ENCODE results near the gene GALNTL6.

GALNTL6 gene

GRCh38 chr4:171920901-171921300 lies 107.7 kb downstream of the GALNTL6 start:
- CTCF ChIA-PET, result no interaction called here
- TF ChIP-seq SP1 (IDR thresholded peaks at IDR 0.05) (no peak), ARNT (IDR thresholded peaks at IDR 0.05) (no peak), FOXK2 (IDR thresholded peaks at IDR 0.05) (no peak), ELF4 (IDR thresholded peaks at IDR 0.05) (no peak), SUZ12 (IDR thresholded peaks at IDR 0.05) (no peak), HDGF (IDR thresholded peaks at IDR 0.05; ENCODE audit: borderline replicate concordance) (no peak)
- TF ChIP-seq, protein P1, sequence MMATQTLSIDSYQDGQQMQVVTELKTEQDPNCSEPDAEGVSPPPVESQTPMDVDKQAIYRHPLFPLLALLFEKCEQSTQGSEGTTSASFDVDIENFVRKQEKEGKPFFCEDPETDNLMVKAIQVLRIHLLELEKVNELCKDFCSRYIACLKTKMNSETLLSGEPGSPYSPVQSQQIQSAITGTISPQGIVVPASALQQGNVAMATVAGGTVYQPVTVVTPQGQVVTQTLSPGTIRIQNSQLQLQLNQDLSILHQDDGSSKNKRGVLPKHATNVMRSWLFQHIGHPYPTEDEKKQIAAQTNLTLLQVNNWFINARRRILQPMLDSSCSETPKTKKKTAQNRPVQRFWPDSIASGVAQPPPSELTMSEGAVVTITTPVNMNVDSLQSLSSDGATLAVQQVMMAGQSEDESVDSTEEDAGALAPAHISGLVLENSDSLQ (IDR thresholded peaks at IDR 0.05), result no peak
- POLR2A ChIA-PET, result no interaction called here
- DNase-seq (ENCODE audit: extremely low spot score), result no peak

- CTCF ChIA-PET, result no interaction called here
- POLR2A ChIA-PET, result no interaction called here
- TF ChIP-seq L3MBTL2 (conservative IDR thresholded peaks at IDR 0.05) (no peak), ARNT (IDR thresholded peaks at IDR 0.05) (no peak), SP1 (IDR thresholded peaks at IDR 0.05) (no peak), FOXM1 (IDR thresholded peaks at IDR 0.05; ENCODE audit: borderline replicate concordance) (no peak)
- no peak for DNase-seq (ENCODE audit: extremely low spot score)
Measured at GRCh38 chr4:171924746-171925376, 111.7 kb downstream of the GALNTL6 start.

GRCh38 chr4:171928336-171928735 lies 115.1 kb downstream of the GALNTL6 start:
- ChIA-PET CTCF (no interaction called here), POLR2A (no interaction called here)
- no peak for DNase-seq (ENCODE audit: extremely low spot score)
- TF ChIP-seq L3MBTL2 (conservative IDR thresholded peaks at IDR 0.05) (no peak), ZNF384 (IDR thresholded peaks at IDR 0.05) (no peak), LEF1 (IDR thresholded peaks at IDR 0.05; ENCODE audit: borderline replicate concordance) (no peak), FOXM1 (IDR thresholded peaks at IDR 0.05; ENCODE audit: borderline replicate concordance) (no peak)

- CTCF ChIA-PET, result no interaction called here
- DNase-seq (ENCODE audit: extremely low spot score), result no peak
- POLR2A ChIA-PET, result no interaction called here
- TF ChIP-seq FOXM1 (IDR thresholded peaks at IDR 0.05; ENCODE audit: borderline replicate concordance), result no peak
- no peak for TF ChIP-seq BHLHE40 (IDR thresholded peaks at IDR 0.05; ENCODE audit: borderline replicate concordance)
- no peak for TF ChIP-seq HDGF (IDR thresholded peaks at IDR 0.05; ENCODE audit: borderline replicate concordance)
- no peak for TF ChIP-seq L3MBTL2 (conservative IDR thresholded peaks at IDR 0.05)
Measured at GRCh38 chr4:171929477-171929876, 116.3 kb downstream of the GALNTL6 start.

DNA sequence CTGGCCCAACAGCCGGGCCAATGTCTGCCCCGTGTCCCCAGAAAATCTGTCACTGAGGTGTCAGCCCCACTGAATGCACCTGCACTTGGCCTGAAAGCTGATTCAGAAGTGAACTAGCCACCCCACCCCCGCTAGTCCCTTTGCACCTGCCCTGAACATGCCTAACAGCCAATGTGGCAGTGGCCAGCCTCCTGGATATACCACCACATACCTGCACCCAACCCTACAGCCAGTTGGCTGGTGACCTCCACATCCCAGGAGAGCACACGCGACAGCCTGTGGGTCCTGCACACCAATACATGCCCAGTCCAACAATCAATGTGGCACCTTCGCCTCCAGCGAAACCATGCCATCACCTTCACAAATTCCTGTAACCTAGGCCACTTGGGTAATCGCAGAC lies 116.7 kb downstream of the GALNTL6 start:
- DNase-seq (ENCODE audit: extremely low spot score), result no peak
- TF ChIP-seq FOXK2 (IDR thresholded peaks at IDR 0.05), result no peak
- no peak for TF ChIP-seq NFRKB (IDR thresholded peaks at IDR 0.05)
- no peak for TF ChIP-seq ARNT (IDR thresholded peaks at IDR 0.05)
- TF ChIP-seq ZNF384 (IDR thresholded peaks at IDR 0.05), result no peak
- TF ChIP-seq BHLHE40 (IDR thresholded peaks at IDR 0.05; ENCODE audit: borderline replicate concordance), result no peak
- TF ChIP-seq HDGF (IDR thresholded peaks at IDR 0.05; ENCODE audit: borderline replicate concordance), result no peak
- TF ChIP-seq, protein P1 (IDR thresholded peaks at IDR 0.05), result no peak
- no peak for TF ChIP-seq CTBP1 (IDR thresholded peaks at IDR 0.05; ENCODE audit: borderline replicate concordance)
- TF ChIP-seq ELF4 (IDR thresholded peaks at IDR 0.05), result no peak
- no peak for TF ChIP-seq SP1 (IDR thresholded peaks at IDR 0.05)
- no peak for TF ChIP-seq LEF1 (IDR thresholded peaks at IDR 0.05; ENCODE audit: borderline replicate concordance)
- no peak for TF ChIP-seq TARDBP (IDR thresholded peaks at IDR 0.05)
- TF ChIP-seq FOXM1 (IDR thresholded peaks at IDR 0.05; ENCODE audit: borderline replicate concordance), result no peak
- TF ChIP-seq L3MBTL2 (conservative IDR thresholded peaks at IDR 0.05), result no peak
- TF ChIP-seq FOXA1 (IDR thresholded peaks at IDR 0.05), result no peak
- no peak for TF ChIP-seq SUZ12 (IDR thresholded peaks at IDR 0.05)
- ChIA-PET CTCF (no interaction called here), POLR2A (no interaction called here)

- ChIA-PET POLR2A (no interaction called here), CTCF (no interaction called here)
- TF ChIP-seq FOXA1 (IDR thresholded peaks at IDR 0.05) (no peak), BHLHE40 (IDR thresholded peaks at IDR 0.05; ENCODE audit: borderline replicate concordance) (no peak), L3MBTL2 (conservative IDR thresholded peaks at IDR 0.05) (no peak), HDGF (IDR thresholded peaks at IDR 0.05; ENCODE audit: borderline replicate concordance) (no peak), ELF4 (IDR thresholded peaks at IDR 0.05) (no peak), NFRKB (IDR thresholded peaks at IDR 0.05) (no peak), ZNF384 (IDR thresholded peaks at IDR 0.05) (no peak), LEF1 (IDR thresholded peaks at IDR 0.05; ENCODE audit: borderline replicate concordance) (no peak), CTBP1 (IDR thresholded peaks at IDR 0.05; ENCODE audit: borderline replicate concordance) (no peak), TARDBP (IDR thresholded peaks at IDR 0.05) (no peak), FOXM1 (IDR thresholded peaks at IDR 0.05; ENCODE audit: borderline replicate concordance) (no peak), FOXK2 (IDR thresholded peaks at IDR 0.05) (no peak), SP1 (IDR thresholded peaks at IDR 0.05) (no peak)
- no peak for DNase-seq (ENCODE audit: extremely low spot score)
Measured at GRCh38 chr4:171932238-171932637, 119.0 kb downstream of the GALNTL6 start.

DNA sequence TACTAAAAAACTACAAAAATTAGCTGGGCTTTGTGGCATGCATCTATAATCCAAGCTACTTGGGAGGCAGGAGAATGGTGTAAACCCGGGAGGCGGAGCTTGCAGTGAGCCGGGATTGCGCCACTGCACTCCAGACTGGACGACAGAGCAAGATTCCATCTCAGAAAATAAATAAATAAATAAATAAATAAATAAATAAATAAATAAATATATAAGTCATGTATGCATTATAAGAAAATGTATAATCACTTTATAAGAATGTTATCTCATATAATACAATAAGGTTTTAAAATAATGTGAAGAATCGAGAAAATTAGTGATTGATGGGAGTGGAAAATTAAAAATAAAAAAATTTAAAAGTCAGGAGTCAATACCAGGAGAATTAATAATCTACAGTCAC lies 127.5 kb downstream of the GALNTL6 start:
- CTCF ChIA-PET, result no interaction called here
- POLR2A ChIA-PET, result no interaction called here
- TF ChIP-seq ARNT (IDR thresholded peaks at IDR 0.05), result no peak
- no peak for TF ChIP-seq CTBP1 (IDR thresholded peaks at IDR 0.05; ENCODE audit: borderline replicate concordance)
- no peak for TF ChIP-seq NFRKB (IDR thresholded peaks at IDR 0.05)
- TF ChIP-seq SP1 (IDR thresholded peaks at IDR 0.05), result no peak
- no peak for TF ChIP-seq ELF4 (IDR thresholded peaks at IDR 0.05)
- no peak for TF ChIP-seq FOXA1 (IDR thresholded peaks at IDR 0.05)
- TF ChIP-seq BHLHE40 (IDR thresholded peaks at IDR 0.05; ENCODE audit: borderline replicate concordance), result no peak
- TF ChIP-seq HDGF (IDR thresholded peaks at IDR 0.05; ENCODE audit: borderline replicate concordance), result no peak
- no peak for TF ChIP-seq FOXK2 (IDR thresholded peaks at IDR 0.05)
- TF ChIP-seq TARDBP (IDR thresholded peaks at IDR 0.05), result no peak
- no peak for TF ChIP-seq SUZ12 (IDR thresholded peaks at IDR 0.05)
- TF ChIP-seq FOXM1 (IDR thresholded peaks at IDR 0.05; ENCODE audit: borderline replicate concordance), result no peak
- TF ChIP-seq, protein P1 (IDR thresholded peaks at IDR 0.05), result no peak
- no peak for TF ChIP-seq L3MBTL2 (conservative IDR thresholded peaks at IDR 0.05)
- TF ChIP-seq ZNF384 (IDR thresholded peaks at IDR 0.05), result no peak
- TF ChIP-seq LEF1 (IDR thresholded peaks at IDR 0.05; ENCODE audit: borderline replicate concordance), result no peak
- DNase-seq (ENCODE audit: extremely low spot score), result no peak
